HG03097 (cell line): ENCODE results near the gene FAM20C.

Experiments
- ATAC-seq: cut with Tn5 transposase; IDR thresholded peaks from one replicate; pipeline ENCODE4 v1.9.1; 2021; ENCODE audit not compliant: unreplicated experiment, low FRiP score

Gene FAM20C

GRCh38 chr7:265192-265997 lies 73.0 kb downstream of the FAM20C start:
- ATAC-seq: no peak

- no peak for ATAC-seq
Measured at GRCh38 chr7:265998-266850, 73.9 kb downstream of the FAM20C start.

GRCh38 chr7:266851-267840 lies 74.8 kb downstream of the FAM20C start:
- ATAC-seq: no peak

- ATAC-seq: no peak
Measured at GRCh38 chr7:268991-269390, 76.6 kb downstream of the FAM20C start.

GRCh38 chr7:269721-270120 lies 77.3 kb downstream of the FAM20C start:
- no peak for ATAC-seq

GRCh38 chr7:270351-270983 lies 78.1 kb downstream of the FAM20C start:
- no peak for ATAC-seq

- ATAC-seq: no peak
Measured at GRCh38 chr7:271266-272107, 79.1 kb downstream of the FAM20C start.

- no peak for ATAC-seq
Measured at GRCh38 chr7:272108-272615, 79.8 kb downstream of the FAM20C start.

- ATAC-seq: no peak
Measured at GRCh38 chr7:272631-273030, 80.3 kb downstream of the FAM20C start.

GRCh38 chr7:273327-273726 lies 81.0 kb downstream of the FAM20C start:
- no peak for ATAC-seq

GRCh38 chr7:274266-274665 lies 81.9 kb downstream of the FAM20C start:
- no peak for ATAC-seq

- ATAC-seq: no peak
Measured at GRCh38 chr7:276230-276835, 84.0 kb downstream of the FAM20C start.

- no peak for ATAC-seq
Measured at GRCh38 chr7:277228-277627, 84.9 kb downstream of the FAM20C start.

GRCh38 chr7:278081-278480 lies 85.7 kb downstream of the FAM20C start:
- no peak for ATAC-seq

- no peak for ATAC-seq
Measured at GRCh38 chr7:279821-280220, 87.5 kb downstream of the FAM20C start.

GRCh38 chr7:280461-280860 lies 88.1 kb downstream of the FAM20C start:
- no peak for ATAC-seq

- no peak for ATAC-seq
Measured at GRCh38 chr7:281637-282036, 89.3 kb downstream of the FAM20C start.

GRCh38 chr7:282621-283020 lies 90.2 kb downstream of the FAM20C start:
- ATAC-seq: no peak
